DMS153 treated with DMSO at 0.1 percent for 48 hours (cell line): ENCODE data around the gene CLIC1.

Source experiments
- DNase-seq: peaks from one replicate; lab custom pipeline; 2025; ENCODE audit not compliant: unreplicated experiment; lab: John Stamatoyannopoulos, UW

The CLIC1 gene

DNA sequence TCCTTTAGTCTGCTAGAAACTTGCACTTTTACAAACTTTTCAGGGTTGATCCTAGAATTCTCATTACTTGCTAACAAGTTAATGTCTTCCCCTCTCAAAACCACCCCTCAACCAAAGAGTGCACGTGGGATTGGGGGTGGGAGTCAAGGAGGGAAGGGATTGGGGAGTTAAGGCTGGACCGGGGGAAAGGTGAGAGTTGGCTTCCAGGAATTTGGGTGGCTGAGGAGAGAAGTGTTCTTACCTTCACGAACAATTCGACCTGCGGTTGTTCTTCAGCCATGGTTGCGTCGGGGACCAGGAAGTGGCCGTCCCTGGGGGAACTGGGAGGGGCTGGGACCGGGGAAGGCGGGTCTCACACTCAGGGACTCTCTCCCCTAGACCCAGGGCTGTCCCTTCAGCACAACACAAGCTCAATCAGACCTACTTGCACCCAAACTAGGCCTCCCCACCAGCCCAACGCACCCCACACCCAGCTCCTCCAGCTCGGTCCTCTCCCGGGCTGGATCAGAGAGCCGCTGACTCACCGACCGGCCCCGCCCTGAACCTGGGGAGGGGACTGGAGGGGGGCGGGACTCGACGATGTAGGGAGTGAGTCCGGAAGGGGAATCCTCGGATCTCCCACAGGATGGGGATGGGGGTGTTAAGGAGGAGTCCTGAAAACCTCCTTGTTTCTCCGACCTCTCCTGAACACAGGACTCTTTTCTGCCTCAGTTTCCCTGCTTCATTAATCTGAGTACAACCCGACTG, at the start of gene CLIC1:
Gene CLIC1 (minus strand): TSS at position 510 of the 747 bp plus-strand sequence. CDS start 230 bp downstream, at position 280.
- DNase-seq, result peak; percentile 74

DNA sequence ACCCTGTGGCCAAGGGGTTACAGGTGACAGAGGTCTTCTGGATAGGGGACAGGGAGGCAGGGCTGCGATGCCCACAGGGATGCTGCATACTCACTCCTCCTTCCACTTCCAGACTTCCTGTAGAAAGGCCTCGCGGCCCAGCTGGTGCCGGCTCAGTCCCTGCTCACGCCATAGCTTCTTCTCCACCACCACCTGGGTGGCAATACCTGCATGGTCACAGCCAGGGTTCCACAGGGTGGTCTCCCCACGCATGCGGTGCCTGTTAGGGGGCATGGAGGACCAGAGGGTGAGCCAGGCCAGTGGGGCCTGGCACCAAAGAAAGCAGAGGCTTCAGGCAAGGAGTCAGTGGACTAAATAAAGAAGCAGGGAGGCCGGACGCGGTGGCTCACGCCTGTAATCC, 49.1 kb upstream of the CLIC1 start:
- no peak for DNase-seq

DNA sequence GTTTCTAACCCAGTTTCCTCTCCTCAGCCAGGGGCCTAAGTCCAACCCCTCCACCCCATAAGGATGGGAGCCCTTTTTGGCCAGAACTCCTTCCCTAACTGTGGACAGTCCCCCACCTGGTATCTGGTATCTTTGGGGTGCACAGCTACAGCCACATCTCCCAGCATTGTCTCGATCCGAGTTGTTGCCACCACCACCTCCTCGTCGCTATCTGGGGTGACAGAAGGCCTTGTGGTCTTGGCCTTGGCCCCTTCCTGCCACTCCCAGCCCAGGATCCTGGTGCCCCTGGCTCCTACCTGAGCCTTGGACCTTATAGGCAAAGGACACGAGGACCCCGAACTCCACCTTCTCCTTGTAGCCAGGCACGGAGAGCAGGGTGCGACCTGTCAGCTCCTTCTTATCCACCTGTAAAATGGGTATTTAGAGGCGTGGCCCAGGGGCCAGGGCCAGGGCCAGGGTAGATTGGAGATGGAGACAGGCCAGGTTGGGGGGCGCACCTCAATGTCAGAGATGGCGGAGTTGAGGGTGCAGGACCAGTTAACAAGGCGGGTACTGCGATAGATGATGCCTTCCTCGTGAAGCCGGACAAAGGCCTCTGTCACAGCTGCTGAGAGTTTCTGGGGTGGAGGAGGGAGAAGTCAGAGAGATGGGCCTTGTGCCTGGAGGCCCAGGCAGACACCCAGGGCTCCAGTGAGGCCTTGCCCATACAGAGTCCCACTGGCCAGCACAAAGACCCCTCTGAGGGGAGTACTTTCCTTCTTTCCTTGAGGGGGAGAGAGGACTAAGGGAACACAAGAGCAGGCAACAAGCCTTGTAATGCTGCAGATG, 48.0 kb upstream of the CLIC1 start:
- no peak for DNase-seq

DNA sequence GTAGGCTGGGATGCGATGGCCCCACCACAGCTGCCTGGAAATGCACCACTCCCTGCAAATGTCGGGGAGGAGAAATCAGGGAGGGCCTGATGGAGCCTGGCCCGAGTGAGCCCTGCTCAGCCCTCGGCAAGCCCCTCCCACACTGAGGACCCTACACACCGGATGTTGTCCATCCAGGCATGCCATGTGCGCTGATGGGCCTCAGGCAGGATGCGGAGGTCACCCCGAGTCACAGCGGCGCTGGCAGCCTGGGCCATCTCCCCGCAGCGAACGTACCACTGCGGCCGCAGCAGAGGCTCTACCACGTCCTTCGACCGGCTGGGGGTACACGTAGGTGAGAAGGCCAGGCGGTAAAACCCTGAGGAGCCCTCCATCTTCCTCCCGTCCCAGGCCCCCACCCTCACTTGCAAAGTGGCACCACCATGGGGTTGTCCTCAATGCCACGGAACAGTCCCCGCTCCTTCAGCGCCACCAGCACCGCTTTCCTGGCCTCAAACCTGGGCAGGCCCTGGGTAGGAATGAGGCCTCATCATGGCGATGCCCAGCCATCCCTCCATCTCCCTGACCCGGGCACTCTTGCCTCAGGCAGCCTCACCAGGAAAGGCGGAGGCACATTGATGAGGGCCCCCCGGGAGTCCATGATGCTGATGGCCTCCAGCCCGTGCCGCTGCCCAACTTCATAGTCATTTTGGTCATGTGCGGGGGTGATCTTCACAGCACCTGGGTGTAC, 46.0 kb upstream of the CLIC1 start:
- no peak for DNase-seq

DNA sequence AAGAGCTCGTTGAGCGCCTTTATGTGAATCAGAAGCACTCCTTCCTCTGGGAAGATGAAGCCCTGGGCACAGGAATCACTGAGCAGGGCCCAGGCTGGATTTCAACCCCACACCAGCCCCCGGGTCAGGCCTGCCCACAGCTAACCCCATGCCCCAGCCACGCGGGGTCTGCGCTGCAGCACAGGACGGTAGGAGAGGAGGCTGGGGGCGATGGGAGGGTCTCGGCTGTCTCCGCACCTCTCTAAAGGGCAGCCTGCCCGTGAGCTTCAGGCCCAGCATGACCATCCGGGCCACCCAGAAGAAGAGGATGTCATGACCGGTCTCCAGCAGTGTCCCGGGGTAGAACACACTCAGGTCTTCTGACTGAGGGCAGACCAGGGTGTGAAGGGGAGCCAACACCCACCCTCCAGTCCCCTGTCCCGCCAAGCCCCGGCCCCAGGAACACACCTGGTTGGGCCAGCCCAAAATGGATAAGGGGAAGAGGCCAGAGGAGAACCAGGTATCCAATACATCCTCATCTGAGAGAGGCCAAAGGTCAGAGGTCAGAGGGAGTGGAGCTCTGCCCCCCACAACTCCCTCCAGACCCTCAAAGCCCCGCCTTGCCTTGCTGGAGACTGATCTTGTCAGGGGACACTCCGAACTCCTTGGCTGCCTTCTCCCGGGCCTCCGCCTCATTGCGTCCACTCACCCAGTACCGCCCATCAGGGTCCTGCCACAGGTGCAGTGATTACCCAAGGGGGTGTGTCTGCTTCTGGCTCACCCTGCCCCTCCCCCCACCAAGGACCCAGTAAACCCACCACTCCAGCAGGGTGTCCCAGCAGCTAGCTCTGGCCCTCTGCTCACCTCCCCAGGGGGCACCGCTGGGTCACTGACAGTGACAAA, 45.2 kb upstream of the CLIC1 start:
- no peak for DNase-seq

DNA sequence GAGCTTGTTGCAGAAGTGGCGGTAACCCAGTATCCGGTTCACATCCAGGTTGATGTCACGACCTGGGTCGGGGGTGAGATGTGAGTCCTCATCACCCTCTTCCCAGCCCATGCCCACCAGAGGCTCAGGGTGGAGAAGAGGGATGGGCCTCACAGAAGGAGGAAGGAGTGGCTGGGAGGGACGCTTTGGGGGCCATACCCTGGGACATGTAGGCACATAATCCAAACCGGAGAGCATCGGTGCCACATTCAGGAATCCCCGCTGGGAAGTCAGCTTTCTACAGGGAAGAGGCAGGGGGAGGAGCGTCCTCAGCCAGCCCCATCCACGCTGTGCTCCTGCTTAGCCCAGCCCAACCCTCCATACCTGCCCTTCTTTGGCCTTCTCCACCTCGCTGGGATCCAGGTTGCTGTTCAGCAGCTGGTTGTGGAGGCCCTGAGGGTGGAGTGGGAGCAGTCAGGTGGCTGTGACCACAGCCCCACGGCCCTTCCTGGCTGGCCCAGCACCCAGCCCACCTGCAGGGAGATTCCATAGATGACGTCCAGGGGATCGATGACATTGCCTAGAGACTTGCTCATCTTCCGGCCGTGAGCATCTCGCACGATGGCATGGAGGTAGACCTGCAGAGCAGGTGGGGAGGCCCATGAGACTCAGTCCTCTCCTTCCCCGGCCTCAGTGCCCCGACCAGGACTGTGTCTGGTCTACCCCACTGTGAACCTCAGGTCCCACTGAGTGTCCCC, 44.3 kb upstream of the CLIC1 start:
- DNase-seq, result no peak

DNA sequence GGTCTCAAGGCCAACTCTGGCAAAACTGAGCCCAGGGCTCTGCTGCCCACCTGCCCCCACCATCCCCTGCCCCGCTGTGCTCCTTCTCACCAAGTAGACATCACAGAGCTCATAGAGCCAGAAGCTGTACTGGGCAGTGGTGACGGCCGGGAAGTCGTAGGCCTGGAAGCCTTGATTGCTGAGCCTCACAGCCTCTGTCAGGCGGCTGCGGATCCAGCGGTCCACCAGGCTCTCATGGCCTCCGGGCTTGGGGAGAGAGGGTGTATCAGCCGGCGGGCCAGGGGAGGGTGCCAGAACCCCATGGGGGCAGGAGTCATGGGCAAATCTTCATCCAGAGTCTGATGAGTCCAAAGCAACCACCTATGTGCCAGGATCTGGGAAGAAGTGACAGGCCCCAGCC, 43.6 kb upstream of the CLIC1 start:
- DNase-seq, result no peak

DNA sequence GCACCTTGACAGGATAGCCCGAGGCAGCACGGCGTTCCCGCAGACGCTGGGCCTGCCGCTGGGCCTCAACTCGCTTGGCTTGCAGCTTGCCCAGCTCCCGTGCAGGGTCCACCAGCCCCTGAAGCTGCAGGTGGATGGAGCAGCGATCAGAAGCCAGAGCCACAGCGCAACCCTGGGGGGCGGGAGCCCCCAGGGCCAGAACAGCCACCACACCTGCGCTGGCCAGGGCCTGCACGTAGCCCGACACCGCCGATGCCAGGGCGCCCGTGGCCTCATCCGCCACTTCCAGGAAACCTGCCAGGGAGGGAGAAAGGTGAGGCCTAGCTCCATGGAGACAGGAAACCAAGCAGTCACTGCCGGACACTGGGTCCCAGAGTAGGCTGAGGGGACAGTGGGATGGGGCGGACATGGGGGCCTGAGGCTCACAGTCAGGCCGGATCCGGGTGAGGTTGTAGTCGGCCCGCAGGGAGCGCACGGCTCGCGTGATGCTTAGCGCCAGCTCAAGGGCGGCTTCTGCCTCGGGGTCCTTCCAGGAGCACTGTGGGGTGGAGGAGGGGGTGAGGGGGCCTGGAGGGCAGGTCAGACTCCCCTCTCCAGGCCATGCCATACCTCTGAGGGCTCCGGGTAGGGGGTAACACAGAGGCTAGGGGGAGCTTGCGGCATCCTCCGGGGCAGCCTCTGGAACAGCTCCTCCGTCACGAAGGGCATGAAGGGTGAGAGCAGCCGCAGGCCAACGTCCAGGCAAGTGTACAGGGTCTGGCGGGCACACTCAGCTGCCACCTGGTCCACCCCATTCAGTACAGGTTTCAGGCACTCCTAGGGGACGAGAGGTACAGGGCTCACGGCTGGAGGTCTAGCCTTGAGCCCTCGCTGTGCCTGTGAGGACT, 42.9 kb upstream of the CLIC1 start:
- DNase-seq, result no peak

DNA sequence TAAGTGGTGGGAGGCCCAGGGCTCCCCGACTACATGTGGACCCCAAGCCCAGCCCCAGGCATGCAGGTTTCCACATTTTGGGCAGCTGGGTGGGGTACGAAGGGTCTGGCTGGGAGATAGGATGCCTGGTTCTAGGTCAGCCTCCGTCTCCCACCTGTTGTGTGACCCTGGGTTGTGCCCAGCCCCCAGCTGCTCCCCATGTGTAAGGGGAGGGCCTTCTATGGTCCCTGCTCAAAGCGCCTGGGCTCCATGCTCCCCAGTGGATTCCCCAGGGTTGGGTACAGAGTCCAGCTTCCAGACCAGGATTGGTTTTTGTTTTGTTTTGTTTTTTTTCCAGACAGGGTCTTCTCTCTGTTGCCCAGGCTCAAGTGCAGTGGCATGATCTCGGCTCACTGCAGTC, 41.9 kb upstream of the CLIC1 start:
- DNase-seq, result no peak

DNA sequence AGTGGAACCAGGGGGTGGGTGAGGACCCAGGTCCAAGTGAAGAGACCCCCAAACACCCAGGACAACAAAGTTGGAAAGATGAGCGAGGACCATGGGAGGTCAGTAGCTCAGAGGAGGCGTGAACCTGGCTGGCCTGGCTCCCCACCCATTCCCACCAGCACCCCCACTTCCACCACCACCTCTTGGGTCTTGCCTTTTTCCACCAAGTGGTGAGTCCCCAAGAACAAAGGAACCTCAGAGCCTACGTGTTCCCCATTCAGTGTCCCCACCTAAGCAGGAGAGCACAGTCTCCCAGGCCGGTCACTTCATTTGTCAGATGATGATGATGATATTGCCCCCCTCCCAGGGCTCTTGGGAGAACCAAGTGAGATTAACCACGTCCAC, 41.3 kb upstream of the CLIC1 start:
- no peak for DNase-seq

DNA sequence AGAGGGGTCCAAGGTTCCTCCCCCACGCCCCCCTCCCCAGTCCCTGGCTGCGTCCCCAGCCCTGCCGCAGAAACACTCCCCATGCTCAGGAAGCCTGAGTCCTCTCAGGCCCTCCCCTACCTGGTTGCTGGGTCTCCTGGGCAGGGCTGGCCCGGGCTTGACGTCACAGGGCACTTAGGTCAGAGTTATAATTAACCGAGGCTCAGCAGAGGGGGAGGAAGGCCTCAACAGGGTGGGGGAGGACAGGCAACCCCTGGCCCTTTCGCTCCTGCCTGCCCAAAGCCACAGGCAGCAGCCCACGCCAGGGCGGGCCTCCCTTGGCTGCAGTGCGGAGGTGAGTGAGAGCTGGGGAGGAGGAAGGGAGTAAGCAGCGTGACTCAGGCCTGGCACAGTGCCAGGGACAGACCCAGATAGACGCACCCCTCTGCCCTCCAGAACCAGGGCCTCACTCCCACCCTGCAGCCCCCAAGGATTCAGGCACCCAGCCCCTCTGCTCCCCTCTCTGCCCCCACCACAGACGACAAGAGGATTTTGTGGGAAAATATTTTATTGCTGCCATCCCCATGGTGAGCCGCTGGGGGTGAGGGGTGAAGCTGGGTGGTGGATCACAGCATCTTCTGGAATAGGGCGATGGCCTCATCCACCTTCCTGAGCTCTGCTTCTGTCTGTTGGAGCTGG, 40.8 kb upstream of the CLIC1 start, which contains the start of gene VWA7:
Gene VWA7 (minus strand): TSS at position 340 of the 678 bp plus-strand sequence. CDS start 549 bp downstream, outside the sequence.
- peak; percentile 30 for DNase-seq

DNA sequence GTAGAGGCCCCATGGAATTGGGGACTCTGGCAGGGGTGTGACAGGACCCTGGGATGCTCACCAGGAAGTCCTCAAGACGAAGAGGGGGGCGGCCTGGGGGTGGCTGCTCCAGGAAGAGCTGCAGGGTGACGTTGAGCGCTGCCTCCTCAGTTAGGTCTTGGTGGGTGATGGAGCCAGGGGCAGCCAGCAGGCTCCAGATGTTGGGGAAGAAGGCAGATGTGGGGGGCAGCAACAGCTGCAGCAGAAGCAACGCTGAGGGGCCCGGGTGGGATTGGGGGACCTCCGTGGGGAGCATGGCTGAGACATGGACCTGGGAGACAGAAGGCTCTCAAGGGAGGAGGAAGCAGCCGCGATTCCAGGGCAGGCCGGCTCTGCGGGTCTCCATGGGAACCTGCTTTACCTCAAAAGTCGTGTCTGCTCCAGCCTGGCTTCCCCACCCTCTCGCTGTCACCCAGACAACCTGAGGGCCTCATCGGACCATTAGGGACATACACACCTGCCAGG, 40.2 kb upstream of the CLIC1 start:
- peak; percentile 37 for DNase-seq

DNA sequence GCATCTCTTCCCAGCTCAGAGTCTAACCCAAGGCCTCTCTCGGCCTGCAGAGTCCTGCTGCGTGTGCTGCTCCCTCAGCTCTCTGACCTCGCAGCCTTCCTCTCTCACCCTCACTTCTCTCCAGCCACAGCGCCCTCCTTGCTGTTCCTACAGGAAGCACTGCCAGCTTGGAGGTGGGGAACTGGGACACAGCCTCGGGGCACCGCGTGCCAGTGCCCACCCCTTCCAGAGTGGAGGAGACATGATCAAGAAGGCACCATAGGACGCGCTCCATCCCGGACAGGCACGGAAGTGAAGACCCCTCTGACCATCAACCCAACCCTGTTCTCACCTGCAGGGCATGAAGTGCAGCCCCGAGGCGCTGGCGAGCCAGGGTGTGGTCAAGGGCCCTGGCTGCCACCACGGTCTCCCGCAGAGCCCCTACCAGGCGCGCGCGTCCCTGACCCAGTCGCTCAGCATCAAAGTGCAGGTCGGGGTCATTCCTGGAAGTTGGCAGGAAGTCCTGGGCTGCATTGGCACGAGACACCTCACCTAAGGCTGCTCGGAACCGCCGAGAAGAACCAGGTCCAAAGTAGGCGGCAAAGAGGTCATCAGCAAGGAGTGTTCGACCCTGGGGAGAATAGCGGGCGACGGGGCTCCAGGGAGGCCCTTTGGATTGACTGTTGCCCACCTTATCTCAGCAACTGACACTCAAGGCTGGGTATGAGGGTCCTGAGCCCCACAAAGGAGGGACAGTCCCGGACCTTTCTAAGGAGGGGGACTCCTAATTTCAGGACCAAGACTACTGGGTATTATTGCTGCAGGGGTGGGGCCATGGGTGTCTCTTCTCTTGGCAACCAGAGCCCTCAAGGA, 39.5 kb upstream of the CLIC1 start:
- DNase-seq, result no peak

DNA sequence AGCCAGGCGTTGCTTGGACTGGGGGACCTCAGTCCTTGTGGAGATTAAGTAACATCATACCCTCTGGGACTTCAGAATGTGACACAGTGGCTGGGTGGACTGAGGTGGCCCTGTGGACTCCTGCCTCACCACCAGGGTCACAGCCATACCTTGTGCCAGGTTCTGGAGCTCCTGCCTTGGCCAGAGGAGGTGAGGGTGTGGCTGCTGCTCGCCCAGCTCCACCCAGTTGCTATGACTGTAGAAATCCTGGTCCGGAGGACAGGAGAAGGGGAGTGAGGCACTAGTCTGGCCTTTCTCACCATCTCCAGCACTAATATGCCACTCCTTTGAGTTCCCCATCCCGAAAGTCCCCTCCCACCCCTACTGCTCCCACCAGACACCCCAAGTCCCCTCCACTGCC, 38.9 kb upstream of the CLIC1 start:
- DNase-seq, result no peak

DNA sequence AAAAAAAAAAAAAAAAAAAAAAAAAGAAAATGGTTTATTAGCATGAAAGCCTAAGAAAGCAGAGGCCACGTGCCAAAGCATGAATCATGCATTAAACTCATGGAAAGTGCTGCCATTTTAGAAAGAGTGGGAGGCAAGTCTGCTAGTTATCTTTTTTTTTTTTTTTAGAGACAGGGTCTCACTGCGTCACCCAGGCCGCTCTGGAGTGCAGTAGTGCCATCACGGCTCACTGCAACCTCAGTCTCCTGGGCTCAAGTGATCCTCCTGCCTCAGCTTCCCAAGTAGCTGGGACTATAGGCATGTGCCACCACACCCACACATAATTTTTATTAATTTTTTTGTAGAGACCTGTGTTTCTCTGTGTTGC, 35.6 kb upstream of the CLIC1 start:
- DNase-seq, result no peak

DNA sequence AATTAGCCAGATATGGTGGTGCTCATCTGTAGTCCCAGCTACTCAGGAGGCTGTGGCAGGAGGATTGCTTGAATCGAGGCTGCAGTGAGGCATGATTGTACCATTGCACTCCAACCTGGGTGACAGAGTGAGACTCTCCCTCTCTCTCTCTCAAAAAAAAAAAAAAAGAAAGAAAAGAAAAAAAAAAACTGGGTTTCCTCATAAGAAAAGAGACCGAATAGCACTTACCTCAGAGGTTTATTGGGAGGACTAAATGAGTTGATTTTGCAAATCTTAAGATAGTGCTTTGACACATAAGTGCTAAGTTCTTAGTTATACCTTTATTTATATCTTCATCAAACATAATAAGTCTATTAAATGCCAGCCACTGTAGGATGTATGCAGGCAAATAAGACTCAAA, 34.5 kb upstream of the CLIC1 start:
- DNase-seq, result no peak

DNA sequence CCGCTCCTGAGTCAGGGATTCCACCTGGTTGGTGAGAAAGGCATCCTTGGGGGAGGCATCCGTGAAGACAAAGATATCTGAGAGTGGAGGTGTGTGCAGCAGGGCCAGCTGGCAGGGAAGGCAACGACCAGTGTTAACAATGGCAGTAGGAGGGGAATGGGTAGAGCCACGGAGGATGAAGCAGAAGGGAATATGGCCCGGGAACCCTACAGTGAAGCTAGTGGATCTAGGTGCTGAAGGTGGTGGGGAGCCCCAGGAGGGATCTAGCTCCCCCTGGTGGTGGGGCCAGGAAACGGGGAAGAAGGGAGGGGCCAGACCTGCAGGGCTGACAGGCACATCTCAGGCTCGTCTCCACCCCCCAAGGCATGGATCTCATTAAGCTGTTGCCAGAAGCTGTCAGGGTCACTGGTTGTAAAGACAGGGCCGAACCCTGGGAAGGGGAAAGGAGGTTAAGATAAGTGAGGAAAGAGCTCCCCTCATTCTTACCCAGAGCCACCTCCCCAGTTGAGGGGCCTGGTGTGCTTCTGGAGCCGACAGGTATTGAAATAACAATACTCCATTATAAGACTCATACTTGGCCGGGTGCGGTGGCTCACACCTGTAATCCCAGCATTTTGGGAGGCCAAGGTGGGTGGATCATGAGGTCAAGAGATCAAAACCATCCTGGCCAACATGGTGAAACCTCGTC, 33.5 kb upstream of the CLIC1 start:
- peak; percentile 36 for DNase-seq
